Activated T-helper 1 cell treated with anti-CD3 and anti-CD28 coated beads, Interleukin-12 subunit alpha, Interleukin-12 subunit beta, Interleukin-2, Interleukin-4 antibody, amounts not matched to agents 30 ng/mL and 10 ng/mL and 1 ng/mL, durations not matched to agents 14 hours and 24 hours and 36 hours (primary cell): ENCODE data around the gene LRMDA. TPM values are rescaled to one million over a fixed set of nuclear protein-coding genes. Genes with fewer than 3 reads are reported as not detected.

ENCODE experiments used
- DNase-seq: peaks from one replicate; pipeline ENCODE4 v3.0.0; 2021; ENCODE audit warnings: low spot score
- H3K27ac Mint-ChIP-seq: one replicate; pipeline ENCODE4 v1.8.0; 2021; ENCODE audit warnings: mild to moderate bottlenecking, mixed read lengths
- H3K27me3 Mint-ChIP-seq: one replicate; pipeline ENCODE4 v1.8.0; 2022; ENCODE audit warnings: mild to moderate bottlenecking, moderate library complexity, mixed read lengths; ENCODE audit not compliant: insufficient read depth
- H3K36me3 Mint-ChIP-seq: one replicate; pipeline ENCODE4 v1.8.0; 2021; ENCODE audit warnings: low read depth, mixed read lengths
- H3K4me1 Mint-ChIP-seq: one replicate; pipeline ENCODE4 v1.8.0; 2021; ENCODE audit warnings: low read depth, mixed read lengths
- H3K4me3 Mint-ChIP-seq: one replicate; pipeline ENCODE4 v1.8.0; 2021; ENCODE audit warnings: mild to moderate bottlenecking, moderate library complexity, mixed read lengths
- H3K9me3 Mint-ChIP-seq: one replicate; pipeline ENCODE4 v1.8.0; 2021; ENCODE audit warnings: mixed read lengths
- intact Hi-C: fragments of 100-400 bp; cut with micrococcal nuclease; formaldehyde crosslinking; loops from one replicate; pipeline ENCODE4 v1.15.1; 2024
- total RNA-seq: library from RNA; stranded (reverse); gene quantifications from 2 replicates; pipeline ENCODE4 v1.2.3, GENCODE V29; 2022

Gene LRMDA
- total RNA-seq, 1 donor from 2014 or later: not detected

DNA sequence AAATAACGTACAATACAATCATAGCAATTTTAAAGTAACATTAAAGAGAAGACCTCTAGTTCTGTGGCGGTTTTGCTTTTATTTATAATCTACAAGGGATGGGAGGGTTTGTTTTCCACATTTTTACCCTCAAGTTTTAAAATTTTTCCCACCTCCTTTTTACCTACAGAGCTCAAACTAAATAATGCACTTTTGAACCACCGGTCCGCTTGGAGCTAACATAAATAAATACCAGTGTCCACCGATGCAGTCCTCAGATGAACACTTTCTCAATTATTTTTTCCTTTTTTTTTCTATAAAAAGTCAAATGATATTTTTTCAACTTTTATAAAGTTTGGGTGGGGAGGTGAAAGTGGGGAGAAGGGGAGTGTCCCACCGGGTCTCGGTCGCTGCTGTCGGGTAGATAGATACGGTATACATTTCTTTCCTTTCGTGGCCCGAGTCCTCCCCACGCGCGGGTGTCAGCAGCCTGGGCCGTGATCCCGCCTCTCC, 33.2 kb upstream of the LRMDA start:
- no peak overlapping the region for H3K27ac Mint-ChIP-seq
- no peak for DNase-seq
- no peak overlapping the region for H3K4me3 Mint-ChIP-seq
- peaks cover 60% of the 10 kb centered on the region for H3K27me3 Mint-ChIP-seq
- peaks cover 4% of the 10 kb centered on the region for H3K36me3 Mint-ChIP-seq
- no peaks in the 10 kb centered on the region for H3K9me3 Mint-ChIP-seq
- intact Hi-C loops: no loop called here
- peaks cover 27% of the 10 kb centered on the region for H3K4me1 Mint-ChIP-seq

DNA sequence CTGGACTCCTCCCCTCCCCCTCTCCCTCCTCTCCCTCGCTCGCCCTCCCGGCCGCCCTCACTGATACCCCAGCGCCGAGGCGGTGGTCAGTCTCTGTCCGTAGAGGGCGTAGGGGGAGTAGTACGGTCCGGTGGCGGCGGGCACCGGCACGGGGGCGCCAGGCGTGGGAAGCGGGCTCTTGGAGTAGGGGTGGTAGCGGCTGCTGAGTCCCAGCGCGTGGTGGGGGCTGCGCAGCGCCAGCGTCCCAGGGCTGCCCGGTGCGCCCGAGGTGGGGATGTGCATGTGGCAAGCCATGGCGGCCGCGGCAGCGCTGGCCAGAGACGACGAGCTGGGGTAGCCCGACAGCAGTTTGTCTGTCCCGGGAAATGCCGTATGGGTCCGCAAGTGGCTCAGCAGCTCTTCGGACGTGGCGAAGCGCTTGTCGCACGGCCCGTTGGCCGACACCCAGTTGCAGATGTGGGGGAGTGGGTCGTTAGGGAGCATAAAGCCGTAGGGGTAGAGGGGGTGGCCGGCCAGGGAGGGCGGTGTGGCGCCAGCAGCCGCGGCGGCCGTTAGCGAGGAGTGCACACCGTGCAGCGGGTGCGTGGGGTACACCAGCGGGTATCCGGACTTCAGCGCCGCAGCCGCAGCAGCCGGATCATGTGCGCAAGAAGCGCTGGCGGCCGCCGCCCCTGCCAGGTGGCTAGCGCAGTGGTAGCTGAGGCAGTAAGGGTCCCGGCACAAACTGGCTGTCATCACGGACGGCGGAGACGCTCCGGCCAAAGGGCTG, 32.5 kb upstream of the LRMDA start:
- Mint-ChIP-seq H3K4me1 (peaks cover 31% of the 10 kb centered on the region), H3K4me3 (no peak overlapping the region), H3K27me3 (peaks cover 58% of the 10 kb centered on the region), H3K9me3 (no peaks in the 10 kb centered on the region), H3K36me3 (peaks cover 4% of the 10 kb centered on the region), H3K27ac (no peak overlapping the region)
- intact Hi-C loops: no loop called here
- DNase-seq: no peak

DNA sequence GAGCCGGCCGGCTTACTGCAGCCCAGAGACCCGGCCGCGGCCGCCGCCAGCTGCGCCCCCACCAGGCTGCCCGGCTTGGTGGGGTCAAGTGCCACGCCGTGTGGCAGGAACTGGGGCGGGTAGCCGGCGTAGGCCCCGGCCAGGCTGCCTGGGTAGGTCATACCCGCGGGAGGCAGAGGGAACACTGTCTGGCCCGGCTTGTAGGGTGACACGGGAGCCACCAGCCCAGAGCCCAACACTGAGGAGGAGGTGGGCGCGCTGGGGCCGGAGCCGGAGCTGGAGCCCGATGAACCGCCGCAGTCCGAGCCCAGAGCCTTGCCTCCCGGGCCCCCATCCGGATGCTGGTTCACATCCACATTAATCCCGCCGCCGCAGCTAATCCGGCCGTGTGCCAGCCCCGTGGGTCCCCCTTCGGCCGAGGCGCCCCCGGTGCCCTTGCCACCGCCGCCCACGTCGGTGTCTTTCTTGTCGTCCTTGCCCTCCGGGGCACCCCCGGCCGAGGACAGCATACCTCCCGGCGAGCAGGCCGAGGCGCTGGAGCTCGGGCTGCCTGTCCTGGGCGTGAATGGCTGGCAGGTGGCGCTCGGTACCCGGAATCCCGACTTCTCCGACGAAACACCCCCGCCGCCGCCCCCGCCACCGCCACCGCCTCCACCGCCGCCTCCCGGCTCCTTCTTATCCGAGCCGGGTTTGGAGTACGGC, 31.8 kb upstream of the LRMDA start:
- Mint-ChIP-seq H3K36me3 (peaks cover 4% of the 10 kb centered on the region), H3K27ac (no peak overlapping the region), H3K9me3 (no peaks in the 10 kb centered on the region), H3K4me1 (peaks cover 34% of the 10 kb centered on the region), H3K4me3 (no peak overlapping the region), H3K27me3 (peaks cover 55% of the 10 kb centered on the region)
- DNase-seq: no peak
- intact Hi-C loops: loop anchor here (5.0 kb wide), 1 partner anchor 102 kb away; no protein-coding TSS in a partner anchor

DNA sequence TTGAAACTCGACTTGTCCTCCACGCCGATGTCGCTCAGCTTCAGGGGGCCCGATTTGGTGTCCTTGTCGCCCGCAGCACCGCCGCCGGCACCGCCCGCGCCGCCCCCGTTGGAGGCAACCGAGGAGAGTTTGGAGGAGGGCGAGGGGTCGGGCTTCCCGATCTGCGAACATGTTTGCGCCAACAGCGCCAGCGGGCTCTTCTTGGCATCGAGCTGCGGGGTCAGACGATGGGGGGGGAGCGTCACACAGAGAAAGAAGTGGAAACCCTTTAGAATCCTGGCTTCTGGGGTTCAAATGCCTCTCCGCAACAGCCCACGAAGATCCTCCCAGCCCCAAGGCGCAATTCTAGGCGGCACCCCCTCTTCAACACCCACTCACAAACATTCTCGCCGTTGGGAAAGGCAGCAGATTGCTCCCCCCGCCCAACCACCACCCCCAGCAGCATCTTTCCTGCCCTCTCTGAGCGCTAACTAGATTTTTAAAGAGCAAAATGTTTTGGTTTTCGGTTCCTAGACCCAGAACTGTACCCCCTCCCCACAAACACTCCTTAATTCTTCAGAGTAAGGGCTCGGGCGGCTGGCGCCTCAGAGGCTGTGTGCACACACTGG, 31.2 kb upstream of the LRMDA start:
- peaks cover 2% of the 10 kb centered on the region for H3K36me3 Mint-ChIP-seq
- no peak for DNase-seq
- peak overlapping the region; percentile 63 for H3K27ac Mint-ChIP-seq
- H3K27me3 Mint-ChIP-seq: peaks cover 53% of the 10 kb centered on the region
- H3K9me3 Mint-ChIP-seq: no peaks in the 10 kb centered on the region
- H3K4me1 Mint-ChIP-seq: peaks cover 29% of the 10 kb centered on the region
- intact Hi-C loops: loop anchor here (5.0 kb wide), 1 partner anchor 103 kb away; no protein-coding TSS in a partner anchor
- H3K4me3 Mint-ChIP-seq: peak overlapping the region; percentile 74

DNA sequence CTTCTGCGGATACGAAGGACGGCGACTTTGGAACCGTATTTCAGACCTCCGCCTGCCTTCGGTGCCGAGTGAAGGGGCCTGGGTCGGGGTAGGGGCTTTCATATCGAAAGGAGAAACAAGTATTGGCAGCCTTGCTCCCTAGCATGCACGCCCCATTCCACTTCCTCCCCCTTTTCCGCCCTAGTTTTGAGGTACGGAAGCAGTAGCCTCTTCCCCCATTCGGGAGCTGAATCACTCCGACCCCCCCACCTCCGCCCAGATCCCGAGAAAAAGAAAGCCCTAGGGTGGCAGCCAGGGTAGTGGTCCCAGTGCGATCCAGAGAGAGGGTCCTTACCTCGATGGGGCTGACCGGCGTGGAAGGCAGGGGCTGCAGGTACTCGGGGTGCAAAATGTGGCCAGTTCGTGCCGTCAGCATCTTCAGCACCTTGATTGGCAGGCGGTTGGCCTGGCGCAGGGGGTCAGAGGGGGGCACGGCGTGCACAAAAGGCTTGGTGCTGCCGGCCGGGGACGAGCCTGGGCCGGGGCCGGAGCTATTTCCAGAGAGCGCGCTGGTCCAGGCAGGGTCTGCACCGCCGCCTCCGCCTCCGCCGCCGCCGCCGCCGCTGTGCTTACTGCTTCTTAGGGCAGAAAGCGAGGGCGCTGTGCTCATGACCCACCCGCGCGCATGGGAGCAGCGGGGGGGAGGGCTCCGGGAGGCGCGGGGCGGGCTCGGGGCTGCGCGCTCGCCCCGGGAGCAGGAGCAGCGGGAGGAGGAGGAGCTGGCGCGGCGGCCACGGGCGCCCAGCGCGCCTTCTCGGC, 30.5 kb upstream of the LRMDA start:
- no peak for DNase-seq
- intact Hi-C loops: loop anchor here (5.0 kb wide), 1 partner anchor 104 kb away; no protein-coding TSS in a partner anchor
- H3K27me3 Mint-ChIP-seq: peaks cover 55% of the 10 kb centered on the region

DNA sequence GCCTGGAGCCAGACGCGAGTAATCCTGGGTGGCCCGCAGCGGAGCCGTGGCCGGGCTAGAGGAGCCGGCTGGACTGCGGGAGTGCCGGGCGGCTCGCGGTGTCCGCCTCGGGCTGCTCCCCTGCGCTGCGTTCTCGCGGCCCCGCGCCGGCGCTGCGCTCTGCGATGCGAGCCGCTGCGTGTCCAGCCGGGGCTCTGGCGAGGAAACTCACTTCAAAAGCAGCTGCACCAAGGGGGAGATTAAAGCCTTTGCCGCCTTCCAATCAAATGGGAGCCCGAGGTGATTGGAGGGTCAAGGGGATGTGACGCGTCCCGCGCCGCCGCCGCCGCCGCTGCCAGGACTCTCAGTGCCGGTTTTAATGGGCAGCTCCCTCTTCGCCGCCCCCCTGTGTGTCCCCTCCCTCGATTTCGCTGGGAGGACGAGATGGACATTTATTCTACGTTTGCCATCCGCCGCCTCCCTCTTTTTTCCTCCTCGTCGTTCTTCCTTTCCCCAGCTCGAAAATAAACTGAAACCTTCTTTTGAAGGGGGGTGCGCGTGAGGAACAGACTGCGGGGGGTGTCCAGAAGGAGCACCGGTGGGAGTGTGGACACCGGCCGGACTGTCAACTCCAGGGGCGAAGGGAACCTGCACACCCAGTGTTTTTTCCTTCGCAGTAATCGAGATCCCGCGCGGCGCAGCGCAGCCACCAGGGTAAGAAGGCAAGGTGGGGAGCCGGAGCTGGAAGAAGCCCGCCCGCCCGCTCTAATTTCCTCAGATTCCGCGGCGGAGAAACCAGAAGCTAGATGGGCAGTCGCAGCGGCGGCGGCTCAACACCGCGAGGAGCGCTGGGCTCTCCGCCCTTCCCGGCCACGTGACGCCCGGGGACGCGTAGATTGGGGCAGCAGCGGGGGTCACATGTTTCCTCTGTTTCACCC, 29.6 kb upstream of the LRMDA start, which contains the start of gene ZNF503:
ZNF503 (minus strand) TSS at position 196 of the 917 bp plus-strand sequence. CDS start 345 bp downstream, outside the sequence.
- DNase-seq: no peak
- Mint-ChIP-seq H3K36me3 (peaks cover 3% of the 10 kb centered on the region), H3K27me3 (peaks cover 64% of the 10 kb centered on the region), H3K4me1 (peaks cover 29% of the 10 kb centered on the region), H3K9me3 (no peaks in the 10 kb centered on the region), H3K4me3 (peak within 1 kb of the TSS; percentile 79), H3K27ac (peak within 1 kb of the TSS; percentile 64)
- intact Hi-C loops: loop anchor here (5.0 kb wide), 1 partner anchor 105 kb away; no protein-coding TSS in a partner anchor

More for the DNA sequence above, 30.5 kb upstream of the LRMDA start:
- Mint-ChIP-seq H3K4me3 (peak overlapping the region; percentile 74), H3K9me3 (no peaks in the 10 kb centered on the region), H3K27ac (peak overlapping the region; percentile 63), H3K36me3 (peaks cover 3% of the 10 kb centered on the region), H3K4me1 (peaks cover 29% of the 10 kb centered on the region)

DNA sequence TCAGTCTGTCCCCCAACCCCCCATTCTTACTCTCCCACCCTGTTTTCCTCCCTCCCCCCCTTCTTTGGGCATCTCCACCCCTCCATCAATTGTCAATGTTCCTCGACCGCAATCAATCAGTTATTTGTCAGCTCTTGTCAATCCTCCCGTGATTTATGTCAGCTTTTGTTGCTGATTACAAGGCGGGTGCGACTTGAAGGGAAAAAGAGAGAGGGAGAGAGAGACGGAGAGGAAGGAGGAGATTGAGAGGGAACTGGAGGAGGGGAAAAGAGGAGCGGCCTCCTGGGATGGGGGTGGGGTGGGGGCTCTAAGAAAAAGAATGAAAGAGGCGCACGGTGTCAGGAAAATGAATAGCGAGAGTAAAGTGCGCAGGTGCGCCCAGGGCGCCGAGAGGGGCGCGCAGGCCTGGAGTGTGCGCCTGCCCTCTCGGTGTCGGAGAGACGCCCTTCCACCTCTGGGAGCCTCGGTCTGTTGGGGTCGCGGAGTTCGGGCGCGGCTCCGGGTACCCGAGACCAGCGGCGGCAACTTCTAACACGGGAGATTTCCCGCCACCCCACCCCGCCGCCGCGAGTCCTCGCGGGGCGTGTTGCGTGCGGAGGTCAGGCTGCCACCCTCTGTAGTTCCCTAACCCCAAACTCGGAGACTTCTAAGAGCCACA, 28.8 kb upstream of the LRMDA start:
- Mint-ChIP-seq H3K36me3 (peaks cover 3% of the 10 kb centered on the region), H3K4me3 (peak overlapping the region; percentile 79), H3K27me3 (peaks cover 68% of the 10 kb centered on the region), H3K27ac (peak overlapping the region; percentile 73), H3K9me3 (no peaks in the 10 kb centered on the region), H3K4me1 (peaks cover 35% of the 10 kb centered on the region)
- DNase-seq: no peak
- intact Hi-C loops: loop anchor here (5.0 kb wide), 1 partner anchor 105 kb away; no protein-coding TSS in a partner anchor

DNA sequence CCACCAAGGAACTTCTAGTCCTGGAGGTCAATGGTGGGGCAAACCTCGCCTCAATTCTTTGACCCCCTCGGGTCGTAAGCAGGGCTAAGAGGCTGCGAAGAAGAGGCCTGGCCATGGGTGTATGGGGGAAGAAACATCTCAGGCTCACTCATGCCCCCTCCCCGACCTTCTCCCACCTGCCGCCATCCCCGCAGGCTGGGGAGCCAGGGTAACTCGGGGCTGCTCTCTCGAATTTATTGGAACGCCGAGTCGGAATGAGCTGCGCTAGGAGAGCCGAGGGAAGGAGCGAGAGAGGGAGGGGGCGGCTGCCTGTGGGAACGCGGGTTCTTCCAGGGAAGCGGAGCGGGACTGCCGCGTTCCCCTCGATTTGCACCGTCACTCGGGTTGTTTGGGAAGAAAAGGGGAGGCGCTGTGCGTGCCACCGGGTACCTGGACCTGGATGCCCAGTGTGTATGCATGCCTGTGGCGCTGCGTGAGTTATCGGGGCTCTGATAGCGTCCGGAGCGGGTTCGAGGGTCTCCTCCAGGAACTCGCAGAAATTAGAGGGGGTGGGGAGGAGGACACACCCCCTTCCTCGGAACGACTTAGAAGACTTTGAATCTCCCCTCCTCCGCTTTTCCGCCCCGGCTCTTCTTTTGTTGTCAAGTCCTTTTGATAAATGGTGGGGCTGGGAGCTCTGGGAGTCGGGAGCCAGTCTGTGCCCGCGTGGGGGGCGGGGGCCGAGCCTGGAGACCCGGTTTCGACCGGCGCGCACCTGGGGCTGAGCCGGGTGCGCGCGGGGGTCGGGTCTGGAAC, 28.1 kb upstream of the LRMDA start:
- Mint-ChIP-seq H3K4me3 (peak overlapping the region; percentile 79), H3K27me3 (peaks cover 63% of the 10 kb centered on the region), H3K9me3 (no peaks in the 10 kb centered on the region), H3K36me3 (peaks cover 3% of the 10 kb centered on the region), H3K4me1 (peaks cover 36% of the 10 kb centered on the region), H3K27ac (peak overlapping the region; percentile 73)
- no peak for DNase-seq
- intact Hi-C loops: loop anchor here (5.0 kb wide), 1 partner anchor 106 kb away; no protein-coding TSS in a partner anchor

DNA sequence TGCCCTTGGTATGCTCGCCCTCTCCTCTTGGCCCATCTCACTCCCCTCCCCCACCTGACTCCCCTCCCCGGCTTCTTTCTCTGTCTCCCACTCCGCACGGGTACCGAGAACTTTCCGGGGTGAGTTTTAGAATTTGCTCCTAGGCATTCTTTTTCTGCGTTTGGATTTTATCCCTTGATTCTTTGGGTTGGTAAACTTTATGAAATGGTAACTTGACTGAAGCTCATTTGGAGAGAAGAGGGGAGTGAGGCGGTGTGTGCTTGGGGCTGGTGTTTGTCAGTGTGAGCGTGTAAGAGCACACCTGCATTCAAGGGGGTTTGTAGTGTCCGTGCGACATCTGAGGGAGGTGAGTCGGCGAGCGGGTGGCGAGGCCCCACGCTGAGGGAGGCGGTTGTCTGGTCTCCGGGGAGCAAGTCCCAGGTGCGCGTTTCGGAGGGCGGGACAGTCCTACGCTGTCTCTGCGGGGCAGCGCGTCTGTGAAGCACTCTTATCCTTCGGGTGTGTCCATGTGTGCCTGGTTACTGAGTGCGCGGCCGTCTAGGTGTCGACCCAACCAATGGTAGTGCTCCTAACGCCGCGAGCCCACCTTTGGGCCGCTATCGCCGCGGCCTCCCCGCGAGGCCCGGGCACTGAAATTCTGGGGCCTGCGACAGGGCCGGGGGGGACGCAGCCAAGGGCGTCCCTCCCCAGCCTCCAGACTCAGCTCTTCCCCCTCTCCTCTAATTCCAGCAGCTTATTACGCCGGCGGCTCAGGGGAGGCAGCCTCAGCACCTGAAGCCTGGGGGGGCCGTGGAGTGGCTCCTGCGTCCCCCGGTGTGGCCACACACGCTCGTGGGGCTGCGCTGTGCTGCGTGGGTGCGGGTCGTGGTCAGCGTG, 27.2 kb upstream of the LRMDA start:
- peak overlapping the region; percentile 15 for H3K4me3 Mint-ChIP-seq
- no peaks in the 10 kb centered on the region for H3K9me3 Mint-ChIP-seq
- intact Hi-C loops: loop anchor here (5.0 kb wide), 1 partner anchor 107 kb away; no protein-coding TSS in a partner anchor
- peak overlapping the region; percentile 66 for H3K27ac Mint-ChIP-seq
- peaks cover 3% of the 10 kb centered on the region for H3K36me3 Mint-ChIP-seq
- DNase-seq: no peak
- H3K4me1 Mint-ChIP-seq: peaks cover 36% of the 10 kb centered on the region
- peaks cover 64% of the 10 kb centered on the region for H3K27me3 Mint-ChIP-seq
